ENCODE measurements around the gene RPL27A. TPM values are rescaled to one million over a fixed set of nuclear protein-coding genes. Genes with fewer than 3 reads are reported as not detected.

The RPL27A gene
- total RNA-seq, 4 donors from 2014 or later = 913 to 2,100 (median 1,383) TPM

- DNase-seq (ENCODE audit: low spot score in 2 of 2) = peak in 1 of 2 donors; percentile 50
- WGBS, 2 donors = 64 to 74% methylated on average over 8 of the region's 8 CpGs
- intact Hi-C loops (cut with DNase I; ENCODE audit: low total_unique reads) = loop anchor here (10.0 kb wide), 1 partner anchor 265 kb away; no protein-coding TSS in a partner anchor
- TF ChIP-seq POLR2A (IDR thresholded peaks at IDR 0.05) = no peak
- TF ChIP-seq, protein P1, sequence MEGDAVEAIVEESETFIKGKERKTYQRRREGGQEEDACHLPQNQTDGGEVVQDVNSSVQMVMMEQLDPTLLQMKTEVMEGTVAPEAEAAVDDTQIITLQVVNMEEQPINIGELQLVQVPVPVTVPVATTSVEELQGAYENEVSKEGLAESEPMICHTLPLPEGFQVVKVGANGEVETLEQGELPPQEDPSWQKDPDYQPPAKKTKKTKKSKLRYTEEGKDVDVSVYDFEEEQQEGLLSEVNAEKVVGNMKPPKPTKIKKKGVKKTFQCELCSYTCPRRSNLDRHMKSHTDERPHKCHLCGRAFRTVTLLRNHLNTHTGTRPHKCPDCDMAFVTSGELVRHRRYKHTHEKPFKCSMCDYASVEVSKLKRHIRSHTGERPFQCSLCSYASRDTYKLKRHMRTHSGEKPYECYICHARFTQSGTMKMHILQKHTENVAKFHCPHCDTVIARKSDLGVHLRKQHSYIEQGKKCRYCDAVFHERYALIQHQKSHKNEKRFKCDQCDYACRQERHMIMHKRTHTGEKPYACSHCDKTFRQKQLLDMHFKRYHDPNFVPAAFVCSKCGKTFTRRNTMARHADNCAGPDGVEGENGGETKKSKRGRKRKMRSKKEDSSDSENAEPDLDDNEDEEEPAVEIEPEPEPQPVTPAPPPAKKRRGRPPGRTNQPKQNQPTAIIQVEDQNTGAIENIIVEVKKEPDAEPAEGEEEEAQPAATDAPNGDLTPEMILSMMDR (IDR thresholded peaks at IDR 0.05) = no peak
- no peak overlapping the region for H3K4me3 ChIP-seq (ENCODE audit: low read depth, poor library complexity, severe bottlenecking)
Measured at GRCh38 chr11:8689726-8690255, 7.2 kb downstream of the RPL27A start.

GRCh38 chr11:8690374-8691342, 8.1 kb downstream of the RPL27A start:
- DNase-seq (ENCODE audit: low spot score in 2 of 2) = peak in 1 of 2 donors; percentile 58
- H3K4me3 ChIP-seq (ENCODE audit: low read depth, poor library complexity, severe bottlenecking) = no peak overlapping the region
- intact Hi-C loops (cut with DNase I; ENCODE audit: low total_unique reads) = loop anchor here (10.0 kb wide), 1 partner anchor 264 kb away; no protein-coding TSS in a partner anchor
- WGBS, 2 donors = 82 to 86% methylated on average over 4 of the region's 4 CpGs
- TF ChIP-seq, protein P1 (IDR thresholded peaks at IDR 0.05) = no peak
- no peak for TF ChIP-seq POLR2A (IDR thresholded peaks at IDR 0.05)

GRCh38 chr11:8691601-8692000, 9.0 kb downstream of the RPL27A start:
- TF ChIP-seq, protein P1 (IDR thresholded peaks at IDR 0.05) = no peak
- TF ChIP-seq POLR2A (IDR thresholded peaks at IDR 0.05) = no peak
- 84 to 89% methylated on average over 6 of the region's 6 CpGs for WGBS, 2 donors
- peak in 1 of 2 donors; percentile 18 for DNase-seq (ENCODE audit: low spot score in 2 of 2)
- no peak overlapping the region for H3K4me3 ChIP-seq (ENCODE audit: low read depth, poor library complexity, severe bottlenecking)
- intact Hi-C loops (cut with DNase I; ENCODE audit: low total_unique reads) = loop anchor here (10.0 kb wide), 1 partner anchor 263 kb away; no protein-coding TSS in a partner anchor

DNA sequence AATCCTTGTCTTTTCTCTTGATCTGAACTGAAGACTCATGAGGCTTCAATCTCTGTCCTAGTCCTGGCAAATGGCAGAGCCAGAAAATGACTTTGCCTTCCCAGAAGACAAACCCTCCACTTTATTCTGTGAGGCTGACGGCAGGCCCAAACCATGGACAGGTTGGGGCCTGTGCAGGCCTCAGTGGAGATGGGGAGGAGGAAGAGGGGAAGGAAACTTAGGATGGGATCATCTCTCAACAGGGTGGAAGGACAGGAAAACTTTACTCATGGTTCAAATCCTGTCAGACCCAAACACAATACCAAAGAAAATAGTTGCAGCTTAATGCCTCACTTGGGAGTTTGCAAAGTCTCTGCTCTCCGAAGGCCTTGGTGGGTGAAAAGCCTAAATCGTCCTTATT, 9.8 kb downstream of the RPL27A start:
- 42 to 61% methylated on average over 3 of the region's 3 CpGs for WGBS, 2 donors
- intact Hi-C loops (cut with DNase I; ENCODE audit: low total_unique reads) = loop anchor here (10.0 kb wide), 1 partner anchor 262 kb away; no protein-coding TSS in a partner anchor
- no peak for DNase-seq (ENCODE audit: low spot score in 2 of 2)
- H3K4me3 ChIP-seq (ENCODE audit: low read depth, poor library complexity, severe bottlenecking) = no peak overlapping the region
- TF ChIP-seq POLR2A (IDR thresholded peaks at IDR 0.05) = no peak
- TF ChIP-seq, protein P1 (IDR thresholded peaks at IDR 0.05) = no peak

- no peak for TF ChIP-seq POLR2A (IDR thresholded peaks at IDR 0.05)
- TF ChIP-seq, protein P1 (IDR thresholded peaks at IDR 0.05) = no peak
- intact Hi-C loops (cut with DNase I; ENCODE audit: low total_unique reads) = loop anchor here (10.0 kb wide), 1 partner anchor 262 kb away; no protein-coding TSS in a partner anchor
- H3K4me3 ChIP-seq (ENCODE audit: low read depth, poor library complexity, severe bottlenecking) = no peak overlapping the region
- no peak for DNase-seq (ENCODE audit: low spot score in 2 of 2)
- 75 to 90% methylated on average over 6 of the region's 6 CpGs for WGBS, 2 donors
Measured at GRCh38 chr11:8693010-8693551, 10.5 kb downstream of the RPL27A start.

Measured in lower leg skin (tissue), 4 donors.